IPS-20b (cell line): ENCODE results near the gene LPAR3.

Experiments used
- H3K27ac ChIP-seq: one replicate; pipeline ENCODE4 v1.5.1; 2013; ENCODE audit warnings: low read length
- H3K27me3 ChIP-seq: 2 replicates; pipeline ENCODE4 v1.6.1; 2013; ENCODE audit warnings: mild to moderate bottlenecking, low read length, inconsistent platforms; ENCODE audit not compliant: insufficient read depth
- H3K36me3 ChIP-seq: 2 replicates; pipeline ENCODE4 v1.6.1; 2013; ENCODE audit warnings: low read depth, mild to moderate bottlenecking, inconsistent platforms, low read length, moderate library complexity; ENCODE audit not compliant: insufficient read depth
- H3K4me1 ChIP-seq: 2 replicates; pipeline ENCODE4 v1.6.1; 2013; ENCODE audit warnings: mild to moderate bottlenecking, control low read depth, inconsistent platforms, low read length, moderate library complexity; ENCODE audit not compliant: insufficient read depth
- H3K4me3 ChIP-seq: 2 replicates; pipeline ENCODE4 v1.5.1; 2013; ENCODE audit warnings: mild to moderate bottlenecking, low read length, inconsistent platforms
- H3K9ac ChIP-seq: 2 replicates; pipeline ENCODE4 v1.6.1; 2013; ENCODE audit warnings: low read depth, mild to moderate bottlenecking, inconsistent platforms, low read length, moderate library complexity
- H3K9me3 ChIP-seq: 2 replicates; pipeline ENCODE4 v1.6.1; 2013; ENCODE audit warnings: mild to moderate bottlenecking, low read depth, low read length, inconsistent platforms; ENCODE audit not compliant: insufficient read depth

The LPAR3 gene

DNA sequence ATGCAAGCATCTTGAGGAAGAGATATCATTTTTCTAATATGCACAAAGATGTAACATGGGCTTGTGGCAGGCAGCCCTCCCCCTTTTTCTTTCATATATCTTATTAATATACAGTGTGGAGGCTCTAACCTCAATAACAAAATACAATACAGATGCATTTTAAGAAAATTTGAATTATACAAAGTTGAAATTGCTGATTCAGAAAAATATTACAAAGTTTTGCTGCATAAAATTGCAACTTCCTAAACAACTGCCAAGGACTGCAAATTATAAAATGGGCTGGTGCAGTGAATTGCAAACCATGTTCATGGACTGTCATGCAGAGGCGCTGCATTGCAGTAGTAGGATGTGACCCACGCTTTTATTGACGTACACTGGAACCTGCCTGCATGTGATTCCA lies 84.0 kb downstream of the LPAR3 start:
- no peaks in the 10 kb centered on the region for H3K36me3 ChIP-seq
- no peak overlapping the region for H3K9ac ChIP-seq
- H3K4me1 ChIP-seq = no peaks in the 10 kb centered on the region
- no peak overlapping the region for H3K27ac ChIP-seq
- H3K27me3 ChIP-seq = no peaks in the 10 kb centered on the region
- no peaks in the 10 kb centered on the region; the same call in 1 of the 2 replicates for H3K9me3 ChIP-seq
- H3K4me3 ChIP-seq = no peak overlapping the region

GRCh38 chr1:84803604-84804003 lies 89.4 kb downstream of the LPAR3 start:
- Histone ChIP-seq H3K27me3 (no peaks in the 10 kb centered on the region), H3K36me3 (no peaks in the 10 kb centered on the region), H3K4me1 (no peaks in the 10 kb centered on the region), H3K9me3 (no peaks in the 10 kb centered on the region; the same call in 1 of the 2 replicates), H3K9ac (no peak overlapping the region), H3K4me3 (no peak overlapping the region), H3K27ac (no peak overlapping the region)

GRCh38 chr1:84802567-84803232 lies 90.3 kb downstream of the LPAR3 start:
- no peaks in the 10 kb centered on the region for H3K27me3 ChIP-seq
- no peaks in the 10 kb centered on the region; the same call in 1 of the 2 replicates for H3K9me3 ChIP-seq
- no peaks in the 10 kb centered on the region for H3K36me3 ChIP-seq
- no peak overlapping the region for H3K27ac ChIP-seq
- no peaks in the 10 kb centered on the region for H3K4me1 ChIP-seq
- no peak overlapping the region for H3K4me3 ChIP-seq
- H3K9ac ChIP-seq = no peak overlapping the region

GRCh38 chr1:84800090-84801073 lies 92.6 kb downstream of the LPAR3 start:
- H3K4me3 ChIP-seq = no peak overlapping the region
- H3K36me3 ChIP-seq = no peaks in the 10 kb centered on the region
- no peaks in the 10 kb centered on the region for H3K27me3 ChIP-seq
- no peaks in the 10 kb centered on the region for H3K9me3 ChIP-seq
- H3K4me1 ChIP-seq = no peaks in the 10 kb centered on the region
- no peak overlapping the region for H3K9ac ChIP-seq
- H3K27ac ChIP-seq = no peak overlapping the region

- Histone ChIP-seq H3K4me3 (no peak overlapping the region), H3K4me1 (no peaks in the 10 kb centered on the region), H3K9me3 (no peaks in the 10 kb centered on the region; the same call in 1 of the 2 replicates), H3K9ac (no peak overlapping the region), H3K27ac (no peak overlapping the region), H3K36me3 (no peaks in the 10 kb centered on the region), H3K27me3 (no peaks in the 10 kb centered on the region)
Observed at GRCh38 chr1:84797603-84798002, 95.4 kb downstream of the LPAR3 start.

- Histone ChIP-seq H3K27me3 (no peaks in the 10 kb centered on the region), H3K4me1 (no peaks in the 10 kb centered on the region), H3K9ac (no peak overlapping the region), H3K4me3 (no peak overlapping the region), H3K27ac (no peak overlapping the region), H3K36me3 (no peaks in the 10 kb centered on the region), H3K9me3 (no peaks in the 10 kb centered on the region; the same call in 1 of the 2 replicates)
Observed at GRCh38 chr1:84795966-84796600, 96.9 kb downstream of the LPAR3 start.

DNA sequence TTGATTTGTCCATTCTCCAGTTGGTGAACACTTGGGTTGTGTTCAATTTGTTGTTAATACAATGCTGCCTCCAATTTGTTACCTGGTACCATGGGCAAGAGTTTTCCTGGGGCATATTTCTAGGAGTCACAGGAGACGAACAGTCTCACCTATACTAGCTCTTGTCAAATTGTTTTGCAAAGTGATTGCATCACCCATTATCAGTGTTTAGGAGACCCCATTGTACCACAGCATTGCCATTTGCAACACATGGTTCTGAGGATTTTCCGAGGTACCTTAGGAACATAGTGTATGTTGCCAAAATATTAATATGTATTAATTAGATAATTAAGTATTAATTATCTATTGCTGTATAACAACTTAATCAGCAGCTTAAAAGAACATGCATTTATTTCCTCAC lies 97.8 kb downstream of the LPAR3 start:
- no peak overlapping the region for H3K9ac ChIP-seq
- H3K27ac ChIP-seq = no peak overlapping the region
- no peaks in the 10 kb centered on the region for H3K27me3 ChIP-seq
- no peaks in the 10 kb centered on the region for H3K36me3 ChIP-seq
- H3K4me1 ChIP-seq = no peaks in the 10 kb centered on the region
- H3K4me3 ChIP-seq = no peak overlapping the region
- no peaks in the 10 kb centered on the region; the same call in 1 of the 2 replicates for H3K9me3 ChIP-seq

GRCh38 chr1:84792421-84792820 lies 100.6 kb downstream of the LPAR3 start:
- Histone ChIP-seq H3K4me3 (no peak overlapping the region), H3K36me3 (no peaks in the 10 kb centered on the region), H3K27ac (no peak overlapping the region), H3K27me3 (no peaks in the 10 kb centered on the region), H3K4me1 (no peaks in the 10 kb centered on the region), H3K9ac (no peak overlapping the region), H3K9me3 (no peaks in the 10 kb centered on the region; the same call in 1 of the 2 replicates)

DNA sequence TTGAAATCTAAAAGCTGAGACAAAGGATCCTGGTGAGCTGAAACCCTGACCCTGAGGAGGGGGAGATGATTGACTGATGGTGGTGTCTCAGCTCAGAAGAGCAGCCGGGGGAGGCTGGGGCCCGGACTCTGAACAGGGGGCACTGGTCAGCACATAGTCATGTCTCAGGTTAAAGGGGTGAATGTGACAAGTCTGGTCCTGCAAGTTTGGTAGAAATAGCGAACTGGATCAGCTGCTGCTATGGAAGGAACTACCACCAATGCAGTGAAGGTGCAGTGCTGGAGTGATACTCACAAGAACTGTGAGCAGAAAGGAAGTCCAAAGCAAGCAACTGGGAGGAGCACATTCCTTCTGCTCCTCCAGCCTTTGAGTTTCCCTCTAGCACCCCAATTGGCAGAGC lies 104.0 kb downstream of the LPAR3 start:
- H3K4me3 ChIP-seq = no peak overlapping the region
- no peaks in the 10 kb centered on the region; the same call in 1 of the 2 replicates for H3K9me3 ChIP-seq
- H3K27me3 ChIP-seq = no peaks in the 10 kb centered on the region
- H3K9ac ChIP-seq = no peak overlapping the region
- H3K4me1 ChIP-seq = no peaks in the 10 kb centered on the region
- no peak overlapping the region for H3K27ac ChIP-seq
- no peaks in the 10 kb centered on the region for H3K36me3 ChIP-seq

DNA sequence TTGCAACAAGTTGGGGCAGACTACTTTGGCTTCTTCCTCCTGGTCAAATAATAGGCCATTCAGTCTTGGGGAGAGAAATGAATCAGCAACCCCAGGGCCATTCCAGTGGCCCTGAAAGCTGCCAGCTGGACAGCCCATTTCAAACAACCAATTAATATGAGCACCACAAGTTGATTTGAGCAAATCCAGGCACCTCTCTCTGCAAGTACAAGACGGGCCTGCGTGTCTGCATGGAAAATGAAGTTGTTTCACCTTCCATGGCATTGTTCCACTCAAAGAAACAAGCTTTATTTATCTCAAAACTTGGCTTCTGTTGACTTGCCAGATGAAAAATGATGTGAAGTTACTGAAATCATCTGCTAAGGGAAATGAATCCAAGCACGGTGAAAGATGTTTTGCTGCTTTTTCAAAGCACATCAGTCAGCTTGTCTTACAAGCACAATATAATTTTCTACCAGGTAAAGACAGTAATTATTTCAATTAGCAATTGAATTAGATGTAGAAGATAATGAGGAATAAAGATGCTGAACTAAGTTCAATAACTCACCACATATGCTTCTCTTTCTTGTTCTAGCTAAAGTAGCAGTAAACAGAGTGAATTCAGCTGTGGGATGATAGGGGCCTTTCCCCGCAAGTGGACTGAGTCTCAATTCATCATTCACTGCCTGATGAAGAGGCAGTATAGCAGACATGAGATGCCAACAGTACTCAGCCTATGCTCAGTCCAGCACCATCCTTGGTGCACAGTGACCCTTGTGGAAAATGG lies 107.6 kb downstream of the LPAR3 start:
- H3K4me3 ChIP-seq = no peak overlapping the region
- no peaks in the 10 kb centered on the region for H3K36me3 ChIP-seq
- H3K9me3 ChIP-seq = no peaks in the 10 kb centered on the region
- H3K27ac ChIP-seq = no peak overlapping the region
- peaks cover 6% of the 10 kb centered on the region; the same call in 1 of the 2 replicates for H3K4me1 ChIP-seq
- no peaks in the 10 kb centered on the region for H3K27me3 ChIP-seq
- no peak overlapping the region for H3K9ac ChIP-seq

DNA sequence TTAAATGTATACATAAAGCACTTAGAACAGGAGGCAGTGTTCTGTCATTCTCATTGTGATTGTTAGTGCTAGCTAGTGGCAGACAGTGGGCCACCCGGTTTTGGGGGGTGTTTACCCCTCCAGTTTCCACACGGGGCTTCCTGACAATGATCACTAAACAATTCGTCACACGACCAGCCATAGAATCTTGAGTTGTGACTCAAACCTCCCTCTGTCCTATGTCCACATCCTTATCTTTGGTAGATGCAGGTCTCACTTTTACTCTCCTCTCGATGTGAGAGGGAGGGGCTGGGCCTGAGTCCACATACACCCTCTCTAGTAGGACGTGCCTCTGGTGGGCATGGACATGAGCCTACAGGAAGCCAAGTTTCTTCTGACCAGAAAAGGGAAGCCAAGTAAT lies 110.1 kb downstream of the LPAR3 start:
- Histone ChIP-seq H3K4me1 (peaks cover 6% of the 10 kb centered on the region; the same call in 1 of the 2 replicates), H3K4me3 (no peak overlapping the region), H3K36me3 (no peaks in the 10 kb centered on the region), H3K9ac (no peak overlapping the region), H3K9me3 (no peaks in the 10 kb centered on the region), H3K27ac (no peak overlapping the region), H3K27me3 (no peaks in the 10 kb centered on the region)
